SJCRH30 (cell line): ENCODE results near the gene RNF180. TPM values are rescaled to one million over a fixed set of nuclear protein-coding genes. Genes with fewer than 3 reads are reported as not detected.
"Not testable (repeated sequence)": the region's sequence is repeated elsewhere in the genome, so short reads cannot be mapped to it uniquely, and the experiment has no call there.

Source experiments
- DNase-seq, 2 experiments: peaks; one replicate each; pipeline ENCODE4 v3.0.0-alpha.2; 2015 to 2020
- H3K27ac ChIP-seq: fragments of 250-450 bp; sonication (Bioruptor Pico); 2 replicates; pipeline ENCODE4 v1.5.1; 2020; ENCODE audit warnings: mild to moderate bottlenecking, moderate library complexity
- H3K27me3 ChIP-seq: fragments of 250-450 bp; sonication (Bioruptor Pico); 2 replicates; pipeline ENCODE4 v1.5.1; 2020; ENCODE audit warnings: mild to moderate bottlenecking, moderate library complexity
- H3K36me3 ChIP-seq: fragments of 250-450 bp; sonication (Bioruptor Pico); 2 replicates; pipeline ENCODE4 v1.5.1; 2020; ENCODE audit warnings: mild to moderate bottlenecking, moderate library complexity
- H3K4me1 ChIP-seq: fragments of 250-450 bp; sonication (Bioruptor Pico); 2 replicates; pipeline ENCODE4 v1.5.1; 2020; ENCODE audit warnings: mild to moderate bottlenecking, moderate library complexity
- H3K4me3 ChIP-seq: fragments of 250-450 bp; sonication (Bioruptor Pico); 2 replicates; pipeline ENCODE4 v1.5.1; 2020; ENCODE audit warnings: mild to moderate bottlenecking, moderate library complexity
- H3K9me3 ChIP-seq: fragments of 250-450 bp; sonication (Bioruptor Pico); replicated peaks from 2 replicates; pipeline ENCODE4 v1.5.1; 2020; ENCODE audit warnings: mild to moderate bottlenecking, moderate library complexity
- total RNA-seq: library from RNA; depleted of rRNA; stranded (reverse); fragments of >200 nt; shearing (Covaris generic); gene quantifications from 2 replicates; pipeline ENCODE4 v1.2.3, GENCODE V29; 2014

The RNF180 gene
- total RNA-seq, 1 experiment from 2014 or later: 0.65 TPM

GRCh38 chr5:64201996-64202395 is 36.4 kb downstream of the RNF180 start:
- H3K4me1 ChIP-seq: no peaks in the 10 kb centered on the region
- peaks cover 1% of the 10 kb centered on the region; the same call in 1 of the 2 replicates for H3K27me3 ChIP-seq
- DNase-seq: no peak
- no peak overlapping the region for H3K27ac ChIP-seq
- H3K9me3 ChIP-seq: no peaks in the 10 kb centered on the region
- no peak overlapping the region for H3K4me3 ChIP-seq
- H3K36me3 ChIP-seq: no peaks in the 10 kb centered on the region

- Histone ChIP-seq H3K36me3 (no peaks in the 10 kb centered on the region), H3K9me3 (no peaks in the 10 kb centered on the region), H3K4me3 (no peak overlapping the region), H3K27me3 (no peaks in the 10 kb centered on the region), H3K27ac (no peak overlapping the region), H3K4me1 (peaks cover 14% of the 10 kb centered on the region)
- DNase-seq: no peak
These were observed 41.0 kb downstream of the RNF180 start for GRCh38 chr5:64206653-64207052.

- Histone ChIP-seq H3K9me3 (no peaks in the 10 kb centered on the region), H3K27ac (no peak overlapping the region), H3K27me3 (no peaks in the 10 kb centered on the region), H3K4me1 (peaks cover 24% of the 10 kb centered on the region), H3K36me3 (no peaks in the 10 kb centered on the region), H3K4me3 (no peak overlapping the region)
- DNase-seq: peak in 1 of 2 experiments; percentile 20
These were observed 42.3 kb downstream of the RNF180 start for GRCh38 chr5:64207978-64208377.

GRCh38 chr5:64209353-64209752 is 43.7 kb downstream of the RNF180 start:
- Histone ChIP-seq H3K9me3 (no peaks in the 10 kb centered on the region), H3K4me3 (no peak overlapping the region), H3K36me3 (no peaks in the 10 kb centered on the region), H3K4me1 (peaks cover 34% of the 10 kb centered on the region), H3K27ac (no peak overlapping the region), H3K27me3 (no peaks in the 10 kb centered on the region)
- no peak for DNase-seq

GRCh38 chr5:64210866-64211265 is 45.2 kb downstream of the RNF180 start:
- Histone ChIP-seq H3K9me3 (no peaks in the 10 kb centered on the region), H3K36me3 (no peaks in the 10 kb centered on the region), H3K27ac (peak overlapping the region; percentile 80), H3K4me3 (no peak overlapping the region), H3K27me3 (no peaks in the 10 kb centered on the region), H3K4me1 (peaks cover 34% of the 10 kb centered on the region)
- DNase-seq: peak; percentile 68 to 83

DNA sequence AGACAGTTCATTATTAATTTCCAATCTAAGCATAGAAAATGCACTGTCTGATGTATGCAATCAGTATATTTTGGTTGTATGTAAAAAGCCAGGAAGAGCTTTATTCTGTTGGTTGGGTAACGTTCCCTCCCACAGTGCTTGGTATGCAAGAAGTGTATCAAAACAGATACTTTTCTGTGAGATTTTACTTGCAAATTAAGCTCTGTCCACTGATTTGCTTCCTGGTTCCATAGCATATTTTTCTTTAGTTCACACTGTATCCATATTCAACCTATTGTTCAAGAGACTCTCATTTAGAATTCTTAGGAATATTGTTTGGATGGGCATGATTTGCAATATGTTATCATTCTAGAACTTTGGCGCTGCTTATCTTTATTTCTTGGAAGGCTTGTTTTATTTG is 47.4 kb downstream of the RNF180 start:
- H3K4me1 ChIP-seq: peaks cover 34% of the 10 kb centered on the region
- H3K4me3 ChIP-seq: no peak overlapping the region
- H3K27me3 ChIP-seq: no peaks in the 10 kb centered on the region
- no peaks in the 10 kb centered on the region for H3K9me3 ChIP-seq
- no peak for DNase-seq
- H3K36me3 ChIP-seq: no peaks in the 10 kb centered on the region
- peak overlapping the region; percentile 44 for H3K27ac ChIP-seq

DNA sequence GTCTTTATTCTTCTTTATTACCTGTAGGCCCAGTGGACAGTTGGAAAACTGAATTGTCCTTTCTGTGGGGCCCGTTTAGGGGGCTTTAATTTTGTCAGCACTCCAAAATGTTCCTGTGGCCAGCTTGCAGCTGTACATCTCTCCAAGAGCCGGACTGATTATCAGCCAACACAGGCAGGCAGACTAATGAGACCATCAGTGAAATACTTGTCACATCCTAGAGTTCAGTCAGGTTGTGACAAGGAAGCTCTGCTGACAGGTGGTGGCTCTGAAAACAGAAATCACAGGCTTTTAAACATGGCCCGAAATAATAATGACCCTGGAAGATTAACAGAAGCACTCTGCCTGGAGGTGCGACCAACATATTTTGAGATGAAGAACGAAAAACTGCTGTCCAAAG is 47.9 kb downstream of the RNF180 start:
- no peaks in the 10 kb centered on the region for H3K36me3 ChIP-seq
- H3K27ac ChIP-seq: peak overlapping the region; percentile 44
- no peaks in the 10 kb centered on the region for H3K27me3 ChIP-seq
- DNase-seq: peak; percentile 25 to 57
- no peaks in the 10 kb centered on the region for H3K9me3 ChIP-seq
- peaks cover 34% of the 10 kb centered on the region for H3K4me1 ChIP-seq
- H3K4me3 ChIP-seq: no peak overlapping the region

DNA sequence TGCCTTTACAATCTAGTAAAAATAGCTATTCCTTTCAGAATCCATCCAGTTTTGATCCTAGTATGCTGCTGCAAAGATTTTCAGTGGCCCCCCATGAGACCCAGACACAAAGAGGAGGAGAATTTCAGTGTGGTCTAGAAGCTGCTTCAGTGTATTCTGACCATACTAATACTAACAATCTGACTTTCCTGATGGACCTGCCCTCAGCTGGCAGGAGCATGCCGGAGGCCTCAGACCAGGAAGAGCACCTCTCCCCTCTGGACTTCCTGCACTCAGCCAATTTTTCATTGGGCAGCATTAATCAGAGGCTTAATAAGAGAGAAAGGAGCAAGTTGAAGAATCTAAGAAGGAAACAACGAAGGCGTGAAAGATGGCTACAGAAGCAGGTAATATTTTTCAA is 48.5 kb downstream of the RNF180 start:
- Histone ChIP-seq H3K27ac (peak overlapping the region; percentile 44), H3K36me3 (no peaks in the 10 kb centered on the region), H3K9me3 (no peaks in the 10 kb centered on the region), H3K4me1 (peaks cover 34% of the 10 kb centered on the region), H3K4me3 (peak overlapping the region; percentile 16; the same call in 1 of the 2 replicates), H3K27me3 (no peaks in the 10 kb centered on the region)
- peak in 1 of 2 experiments; percentile 29 for DNase-seq

DNA sequence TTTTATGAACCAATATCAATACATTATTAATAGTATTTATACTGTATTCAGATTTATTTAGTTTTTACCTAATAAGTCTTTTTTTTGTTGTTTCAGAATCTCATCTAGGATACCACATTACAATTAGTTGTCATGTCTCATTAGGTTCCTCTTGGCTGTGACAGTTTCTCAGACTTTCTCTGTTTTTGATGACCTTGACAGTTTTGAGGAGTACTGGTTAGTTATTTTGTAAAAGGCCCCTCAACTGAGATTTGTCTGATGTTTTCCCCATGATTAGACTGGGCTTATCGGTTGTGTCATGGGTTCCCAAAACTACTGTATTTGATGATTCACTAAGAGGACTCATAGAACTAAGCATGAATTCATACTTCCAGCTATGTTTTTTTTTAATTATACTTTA is 56.3 kb downstream of the RNF180 start:
- DNase-seq: no peak
- no peaks in the 10 kb centered on the region for H3K27me3 ChIP-seq

GRCh38 chr5:64225286-64225981 is 59.8 kb downstream of the RNF180 start:
- H3K36me3 ChIP-seq, H3K9me3 ChIP-seq, H3K27ac ChIP-seq, H3K4me3 ChIP-seq, H3K27me3 ChIP-seq, DNase-seq: not testable (repeated sequence)
- peaks cover 10% of the 10 kb centered on the region for H3K4me1 ChIP-seq

More for the DNA sequence above, 56.3 kb downstream of the RNF180 start:
- Histone ChIP-seq H3K27ac (no peak overlapping the region), H3K4me1 (peaks cover 10% of the 10 kb centered on the region), H3K9me3 (no peaks in the 10 kb centered on the region), H3K36me3 (no peaks in the 10 kb centered on the region), H3K4me3 (no peak overlapping the region)

DNA sequence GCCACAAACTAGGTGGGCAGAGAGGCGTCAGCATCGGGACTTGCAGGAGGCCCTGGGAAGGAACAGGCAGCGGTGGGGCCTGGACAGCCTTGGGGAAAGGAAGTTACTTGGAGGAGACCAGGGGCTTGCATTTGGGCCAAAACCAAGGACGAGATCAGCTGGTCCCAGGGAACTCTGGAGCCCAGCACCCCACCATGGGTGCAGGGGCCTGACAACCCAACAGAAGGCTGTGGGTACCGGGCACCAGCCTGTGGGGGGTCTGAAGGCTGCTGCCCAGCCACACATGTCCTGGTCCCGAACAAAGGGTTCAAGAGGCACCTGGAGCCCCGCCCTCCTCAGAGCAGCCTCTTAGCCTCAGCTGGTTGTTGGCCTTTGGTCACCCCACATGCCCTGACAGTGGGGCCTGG is 61.5 kb downstream of the RNF180 start:
- not testable (repeated sequence) for H3K36me3 ChIP-seq, H3K27me3 ChIP-seq, DNase-seq, H3K4me3 ChIP-seq, H3K27ac ChIP-seq, H3K9me3 ChIP-seq, H3K4me1 ChIP-seq

DNA sequence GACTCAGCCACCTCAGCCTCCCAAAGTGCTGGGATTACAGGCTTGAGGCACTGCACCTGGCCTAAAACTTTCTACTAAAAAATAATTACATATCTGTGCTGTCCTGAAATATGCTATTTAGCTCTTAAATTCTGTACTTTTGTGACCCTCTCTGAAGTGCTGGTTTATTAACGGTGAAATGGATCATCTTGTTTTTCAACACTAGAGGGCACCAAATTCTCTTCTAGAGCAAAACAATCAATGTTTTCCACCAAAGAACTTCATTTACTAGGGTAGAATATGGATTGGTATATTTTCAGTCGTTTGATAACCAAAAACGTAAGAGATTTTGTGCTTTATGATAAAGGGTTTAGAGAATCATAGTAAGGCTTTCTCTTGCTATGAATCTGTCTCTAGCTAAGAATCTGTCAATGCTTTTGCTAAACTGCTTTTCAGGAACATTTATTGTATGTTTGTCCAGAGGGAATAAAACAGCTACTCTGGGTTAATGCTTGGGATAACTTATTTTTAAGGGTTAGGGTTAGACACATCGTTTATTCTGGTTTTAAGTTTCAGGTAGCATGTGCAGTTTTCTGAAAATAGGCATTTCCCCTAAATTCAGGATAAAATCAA is 63.6 kb downstream of the RNF180 start:
- Histone ChIP-seq H3K4me3 (no peak overlapping the region), H3K27me3 (no peaks in the 10 kb centered on the region), H3K27ac (no peak overlapping the region), H3K9me3 (no peaks in the 10 kb centered on the region), H3K36me3 (no peaks in the 10 kb centered on the region), H3K4me1 (no peaks in the 10 kb centered on the region)
- peak in 1 of 2 experiments; percentile 63 for DNase-seq

GRCh38 chr5:64260756-64261155 is 95.1 kb downstream of the RNF180 start:
- no peak overlapping the region for H3K27ac ChIP-seq
- H3K4me3 ChIP-seq: no peak overlapping the region
- no peaks in the 10 kb centered on the region for H3K27me3 ChIP-seq
- H3K36me3 ChIP-seq: no peaks in the 10 kb centered on the region
- H3K9me3 ChIP-seq: no peaks in the 10 kb centered on the region
- no peak for DNase-seq
- no peaks in the 10 kb centered on the region for H3K4me1 ChIP-seq

DNA sequence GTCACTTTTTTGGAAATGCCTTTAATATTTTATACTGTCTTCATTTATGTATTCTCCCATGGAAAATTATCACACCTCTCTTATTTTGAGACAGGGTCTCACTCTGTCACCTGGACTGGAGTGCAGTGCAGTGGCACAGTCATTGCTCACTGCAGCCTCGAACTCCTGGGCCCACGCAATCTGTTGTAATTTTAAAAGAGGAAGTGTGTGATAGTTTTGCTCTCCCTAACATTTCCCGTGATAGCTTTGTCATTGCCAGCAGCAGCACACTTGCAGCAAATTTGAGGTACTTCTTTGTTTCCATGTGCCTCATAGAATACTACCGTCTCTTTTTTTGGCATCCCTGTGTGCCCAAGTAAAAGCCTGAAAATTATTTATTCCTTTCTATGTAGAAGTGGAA is 103.5 kb downstream of the RNF180 start:
- H3K9me3 ChIP-seq: no peaks in the 10 kb centered on the region
- no peaks in the 10 kb centered on the region for H3K4me1 ChIP-seq
- H3K4me3 ChIP-seq: no peak overlapping the region
- no peaks in the 10 kb centered on the region for H3K36me3 ChIP-seq
- DNase-seq: no peak
- no peaks in the 10 kb centered on the region for H3K27me3 ChIP-seq
- no peak overlapping the region for H3K27ac ChIP-seq

- Histone ChIP-seq H3K4me3 (no peak overlapping the region), H3K9me3 (no peaks in the 10 kb centered on the region), H3K27ac (no peak overlapping the region), H3K4me1 (no peaks in the 10 kb centered on the region), H3K36me3 (no peaks in the 10 kb centered on the region), H3K27me3 (no peaks in the 10 kb centered on the region)
- no peak for DNase-seq
These were observed 107.6 kb downstream of the RNF180 start for GRCh38 chr5:64273276-64273675.
